Spleen (tissue), 13 donors: ENCODE results near the gene CLDN12. TPM values are rescaled to one million over a fixed set of nuclear protein-coding genes. Genes with fewer than 3 reads are reported as not detected.

Source experiments
- DNase-seq: peaks from one replicate; pipeline ENCODE4 v3.0.0-alpha.2; 2020
- H3K27ac ChIP-seq, 8 donors: fragments of 200-600 bp; sonication (generic) in 7 of 8; 1 replicate in 4 of 8; 2 replicates in 4 of 8; pipeline versions ENCODE4 v1.5.0 to v1.8.0; 2016 to 2021; ENCODE audit warnings: inconsistent platforms in 4 of 8, mild to moderate bottlenecking in 4 of 8, moderate library complexity in 1 of 8
- H3K27me3 ChIP-seq, 7 donors: fragments of 200-600 bp; sonication (generic) in 6 of 7; replicated peaks in 1 of 7; 1 replicate in 4 of 7; 2 replicates in 3 of 7; pipeline versions ENCODE4 v1.5.0 to v1.8.0; 2016 to 2021; ENCODE audit warnings: inconsistent platforms in 3 of 7, mild to moderate bottlenecking in 1 of 7
- H3K36me3 ChIP-seq, 6 donors: fragments of 200-600 bp; sonication (generic) in 5 of 6; 1 replicate in 4 of 6; 2 replicates in 2 of 6; pipeline versions ENCODE4 v1.5.0 to v1.8.0; 2016 to 2021; ENCODE audit warnings: inconsistent platforms in 2 of 6
- H3K4me1 ChIP-seq, 6 donors: fragments of 200-600 bp; sonication (generic) in 5 of 6; 1 replicate in 3 of 6; 2 replicates in 3 of 6; pipeline versions ENCODE4 v1.5.0 to v1.8.0; 2016 to 2021; ENCODE audit warnings: inconsistent platforms in 3 of 6
- H3K4me3 ChIP-seq, 8 donors: fragments of 200-600 bp; sonication (generic) in 7 of 8; 1 replicate in 4 of 8; 2 replicates in 4 of 8; pipeline versions ENCODE4 v1.5.0 to v1.8.0; 2016 to 2021; ENCODE audit warnings: inconsistent platforms in 4 of 8, mild to moderate bottlenecking in 4 of 8, moderate library complexity in 2 of 8
- H3K9me3 ChIP-seq, 8 donors: fragments of 200-600 bp; sonication (generic) in 7 of 8; 1 replicate in 4 of 8; 2 replicates in 4 of 8; pipeline versions ENCODE4 v1.5.0 to v1.8.0; 2016 to 2021; ENCODE audit warnings: inconsistent platforms in 4 of 8
- POLR2A ChIP-seq, 3 donors: fragments of 450-650 bp; IDR thresholded peaks; one replicate each; pipeline ENCODE4 v1.5.1; 2017; ENCODE audit warnings: antibody characterized with exemption in 3 of 3, mild to moderate bottlenecking in 1 of 3
- POLR2AphosphoS5 ChIP-seq, 3 donors: sonication (generic); formaldehyde crosslinking; IDR thresholded peaks; one replicate each; pipeline ENCODE4 v1.5.1; 2017; ENCODE audit warnings: antibody characterized with exemption in 3 of 3
- WGBS, 5 donors: extraction: QIAGEN DNeasy Blood & Tissue Kit in 3 of 5; methylation state at CpG; one replicate each; pipeline versions ENCODE4 v1.1.5 to v1.1.7; 2013 to 2018; 5-methylcytosine and 5-hydroxymethylcytosine counted together
- intact Hi-C: fragments of 100-400 bp; cut with DNase I; formaldehyde crosslinking; loops from one replicate; pipeline ENCODE4 v1.15.0; 2023; ENCODE audit warnings: low total_unique reads
- long read RNA-seq, 2 donors: transcript quantifications; one replicate each; lab custom pipeline, GENCODE V29; 2026
- polyA plus RNA-seq, 3 donors: library from polyadenylated mRNA; stranded (reverse); fragments of 200-250 nt; gene quantifications; one replicate each; pipeline ENCODE4 v1.2.1, GENCODE V29; 2013
- total RNA-seq, 7 donors: library from RNA; depleted of rRNA in 3 of 7; stranded (reverse); fragments of >200 nt in 3 of 7; fragmentation: NEBNext Ultra II Directional in 4 of 7; extraction: Animal tissue kit (Norgen Biotek cat#: 25700) in 4 of 7; gene quantifications; one replicate each; pipeline versions ENCODE4 v1.1.0 to v1.2.1, GENCODE V29; 2016 to 2021
- TF ChIP-seq, protein P1 (sequence below), 11 experiments: fragments of 200-600 bp in 7 of 11; fragments of 450-650 bp in 4 of 11; sonication (generic) in 4 of 11; IDR thresholded peaks in 8 of 11; conservative IDR thresholded peaks in 3 of 11; 1 replicate in 7 of 11; 2 replicates in 4 of 11; pipeline versions ENCODE4 v1.4.0 to v1.8.0; 2016 to 2021; ENCODE audit warnings: antibody characterized with exemption in 11 of 11, inconsistent platforms in 4 of 11, mild to moderate bottlenecking in 1 of 11
- donor health status: healthy with polysubstance abuse.
- donor health status: DM: no; HTN: no; CAD: no; lungs with moderate emphysema.
- donor health status: DM: no; HTN: no; CAD: no.
- donor health status: Bipolar disorder and iron deficiency.
- donor health status: healthy.
- donor health status: DM: no; HTN: no; CAD: no.
- donor health status: DM: yes; HTN: yes; CAD: no.

The CLDN12 gene
- 10 to 100 TPM in 4 of 7 donors, 1 to 10 TPM in 3; 8.5 to 17.4 (median 11.4) TPM for total RNA-seq
- polyA plus RNA-seq = 10 to 100 TPM in 1 of 3 donors, 1 to 10 TPM in 2; 3.9 to 10.3 (median 4.6) TPM
- long read RNA-seq, donor 1, partial matches to known transcripts = 0 of 3 reads
- long read RNA-seq, donor 1, other reads (novel, unspliced or antisense) = 0 of 3 reads
- long read RNA-seq, donor 2, transcript CLDN12-201 (3 exons, 3,565 nt) = major isoform, 5 of 8 reads
- long read RNA-seq, donor 2, partial matches to known transcripts = 0 of 8 reads
- long read RNA-seq, donor 2, other reads (novel, unspliced or antisense) = 0 of 8 reads

DNA sequence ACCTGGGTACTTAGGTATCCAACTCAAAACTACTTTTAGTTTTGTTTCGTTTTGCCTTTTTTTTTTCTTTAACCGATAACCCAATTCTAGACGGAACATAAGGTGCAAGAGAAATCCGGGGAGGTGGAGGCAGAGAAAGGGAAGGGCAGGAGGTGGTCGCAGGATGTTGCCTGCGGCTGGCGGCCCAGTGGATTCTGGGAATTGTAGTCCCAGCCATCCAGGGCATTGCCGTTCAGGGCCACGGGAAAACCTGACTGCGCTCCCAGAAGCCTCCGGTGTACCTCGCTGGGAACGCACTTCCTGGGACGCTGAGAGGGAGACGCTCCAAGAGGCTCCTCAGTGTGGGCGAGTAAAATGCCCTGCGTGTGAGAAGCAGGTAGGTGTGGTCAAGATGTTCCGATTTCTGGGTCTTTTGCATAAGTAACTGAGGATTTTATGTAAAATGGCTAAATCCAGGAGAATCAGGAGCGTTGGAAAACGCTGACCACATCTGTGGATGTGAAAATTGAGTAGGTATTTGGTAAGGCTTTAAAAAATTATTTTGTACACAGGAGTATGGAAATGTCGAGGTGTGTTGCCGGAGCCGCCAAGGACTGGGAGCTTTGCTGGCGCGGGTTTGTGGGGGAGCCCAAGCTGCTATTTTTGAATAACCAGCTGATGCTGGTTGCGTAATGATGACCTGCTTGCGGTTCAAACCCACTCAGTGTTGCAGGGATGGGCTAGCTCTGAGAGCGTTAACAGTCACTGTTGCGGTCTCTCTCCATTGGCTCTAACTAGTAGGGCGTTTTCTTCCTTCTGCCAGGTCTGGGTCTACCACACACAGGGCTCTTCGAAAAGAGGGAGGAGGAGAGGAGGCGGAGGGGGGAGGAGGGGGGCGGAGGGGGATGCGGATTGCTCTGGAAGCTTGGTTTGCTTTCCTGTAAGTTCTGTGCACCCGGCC is at the start of gene CLDN12:
Gene CLDN12 (plus strand): TSS at position 288 of the 940 bp plus-strand sequence. CDS start 9,216 bp downstream, outside the sequence.
- DNase-seq = peak; percentile 86
- Histone ChIP-seq H3K4me3 (peak within 1 kb of the TSS; percentile 51 to 73 (median 64)), H3K4me1 (peaks cover 4 to 30% (median 21%) of the 10 kb centered on the region in 6 donors), H3K27me3 (no peaks in the 10 kb centered on the region), H3K27ac (peak within 1 kb of the TSS; percentile 44 to 85 (median 80)), H3K9me3 (peaks cover 0 to 22% (median 15%) of the 10 kb centered on the region in 8 donors), H3K36me3 (peaks cover 0 to 18% (median 0%) of the 10 kb centered on the region in 6 donors)
- TF ChIP-seq, protein P1, sequence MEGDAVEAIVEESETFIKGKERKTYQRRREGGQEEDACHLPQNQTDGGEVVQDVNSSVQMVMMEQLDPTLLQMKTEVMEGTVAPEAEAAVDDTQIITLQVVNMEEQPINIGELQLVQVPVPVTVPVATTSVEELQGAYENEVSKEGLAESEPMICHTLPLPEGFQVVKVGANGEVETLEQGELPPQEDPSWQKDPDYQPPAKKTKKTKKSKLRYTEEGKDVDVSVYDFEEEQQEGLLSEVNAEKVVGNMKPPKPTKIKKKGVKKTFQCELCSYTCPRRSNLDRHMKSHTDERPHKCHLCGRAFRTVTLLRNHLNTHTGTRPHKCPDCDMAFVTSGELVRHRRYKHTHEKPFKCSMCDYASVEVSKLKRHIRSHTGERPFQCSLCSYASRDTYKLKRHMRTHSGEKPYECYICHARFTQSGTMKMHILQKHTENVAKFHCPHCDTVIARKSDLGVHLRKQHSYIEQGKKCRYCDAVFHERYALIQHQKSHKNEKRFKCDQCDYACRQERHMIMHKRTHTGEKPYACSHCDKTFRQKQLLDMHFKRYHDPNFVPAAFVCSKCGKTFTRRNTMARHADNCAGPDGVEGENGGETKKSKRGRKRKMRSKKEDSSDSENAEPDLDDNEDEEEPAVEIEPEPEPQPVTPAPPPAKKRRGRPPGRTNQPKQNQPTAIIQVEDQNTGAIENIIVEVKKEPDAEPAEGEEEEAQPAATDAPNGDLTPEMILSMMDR (IDR thresholded peaks at IDR 0.05 in 8 of 11, conservative IDR thresholded peaks at IDR 0.05 in 3 of 11) = no peak
- TF ChIP-seq POLR2AphosphoS5 (IDR thresholded peaks at IDR 0.05) = peak; percentile 69 to 85 (median 71)
- intact Hi-C loops = no loop called here
- 0 to 1% (median 1%) methylated on average over 33 to 35 of the region's 35 CpGs for WGBS, 5 donors

GRCh38 chr7:90383422-90383821 is 19.8 kb upstream of the CLDN12 start:
- no peaks in the 10 kb centered on the region for H3K9me3 ChIP-seq
- TF ChIP-seq, protein P1 (IDR thresholded peaks at IDR 0.05 in 8 of 11, conservative IDR thresholded peaks at IDR 0.05 in 3 of 11) = no peak
- no peak for TF ChIP-seq POLR2A (IDR thresholded peaks at IDR 0.05)
- TF ChIP-seq POLR2AphosphoS5 (IDR thresholded peaks at IDR 0.05) = no peak
- no peak overlapping the region for H3K27ac ChIP-seq
- intact Hi-C loops = no loop called here
- no peaks in the 10 kb centered on the region for H3K4me1 ChIP-seq
- 84 to 93% (median 89%) methylated on average over 1 of the region's 1 CpG for WGBS, 5 donors
- DNase-seq = no peak
- peaks cover 2 to 94% (median 79%) of the 10 kb centered on the region in 6 donors for H3K36me3 ChIP-seq
- H3K4me3 ChIP-seq = no peak overlapping the region
- no peaks in the 10 kb centered on the region for H3K27me3 ChIP-seq

GRCh38 chr7:90383861-90384260 is 19.4 kb upstream of the CLDN12 start:
- WGBS, 5 donors = 81 to 96% (median 91%) methylated on average over 3 of the region's 3 CpGs
- H3K27me3 ChIP-seq = no peaks in the 10 kb centered on the region
- no peak for DNase-seq
- TF ChIP-seq, protein P1 (IDR thresholded peaks at IDR 0.05 in 8 of 11, conservative IDR thresholded peaks at IDR 0.05 in 3 of 11) = no peak
- TF ChIP-seq POLR2AphosphoS5 (IDR thresholded peaks at IDR 0.05) (no peak), POLR2A (IDR thresholded peaks at IDR 0.05) (no peak)
- peaks cover 2 to 90% (median 75%) of the 10 kb centered on the region in 6 donors for H3K36me3 ChIP-seq
- H3K27ac ChIP-seq = no peak overlapping the region
- no peak overlapping the region for H3K4me3 ChIP-seq
- no peaks in the 10 kb centered on the region for H3K9me3 ChIP-seq
- intact Hi-C loops = no loop called here
- no peaks in the 10 kb centered on the region for H3K4me1 ChIP-seq

DNA sequence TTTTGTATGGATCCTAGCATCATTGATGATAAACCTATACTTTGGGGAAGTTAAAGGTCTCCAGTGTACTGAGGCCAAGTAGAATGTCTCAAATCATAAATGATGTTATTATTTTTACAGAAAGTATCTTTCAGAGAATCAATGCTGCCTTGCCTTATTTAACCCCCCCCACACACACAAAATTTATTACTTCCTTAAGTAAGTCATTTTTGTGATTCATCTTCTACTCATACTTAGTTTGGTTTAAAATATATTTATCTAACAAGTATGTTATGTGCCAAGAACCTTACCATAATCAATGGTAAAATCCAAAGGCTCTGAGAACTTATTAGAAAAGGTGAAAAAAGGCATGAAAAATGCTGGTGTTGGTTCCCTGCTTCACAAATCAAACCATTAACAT is 18.8 kb upstream of the CLDN12 start:
- Histone ChIP-seq H3K4me3 (no peak overlapping the region), H3K36me3 (peaks cover 2 to 90% (median 69%) of the 10 kb centered on the region in 6 donors), H3K27me3 (no peaks in the 10 kb centered on the region), H3K4me1 (no peaks in the 10 kb centered on the region), H3K9me3 (no peaks in the 10 kb centered on the region), H3K27ac (no peak overlapping the region)
- TF ChIP-seq POLR2A (IDR thresholded peaks at IDR 0.05) = no peak
- TF ChIP-seq POLR2AphosphoS5 (IDR thresholded peaks at IDR 0.05) = no peak
- TF ChIP-seq, protein P1 (IDR thresholded peaks at IDR 0.05 in 8 of 11, conservative IDR thresholded peaks at IDR 0.05 in 3 of 11) = no peak
- DNase-seq = no peak
- intact Hi-C loops = no loop called here
